ENCODE data around the gene NCAM1. TPM values are rescaled to one million over a fixed set of nuclear protein-coding genes. Genes with fewer than 3 reads are reported as not detected.

The NCAM1 gene
- polyA plus RNA-seq, 2 of the 4 experiments (the other 2 are of a cell fraction), result 0.01 to 0.12 TPM

GRCh38 chr11:112999520-112999919, 38.3 kb downstream of the NCAM1 start:
- Histone ChIP-seq H3K9me3 (no peaks in the 10 kb centered on the region), H3K4me1 (no peaks in the 10 kb centered on the region), H3K4me3 (no peak overlapping the region), H3K4me2 (no peak overlapping the region), H3K27ac (no peak overlapping the region)
- WGBS (ENCODE audit: missing lambda C conversion rate), result 4% methylated on average over 2 of the region's 2 CpGs
- FAIRE-seq, result no peak
- CTCF ChIA-PET, result no interaction called here
- TF ChIP-seq RCOR1 (IDR thresholded peaks at IDR 0.05; ENCODE audit: low read depth, low read length), result no peak
- no peak for TF ChIP-seq MAZ (IDR thresholded peaks at IDR 0.05; ENCODE audit: borderline replicate concordance, low read depth, low read length)
- TF ChIP-seq ATOH8 (CRISPR knock-in tag; IDR thresholded peaks at IDR 0.05; ENCODE audit: low read depth), result no peak
- TF ChIP-seq PBX3 (IDR thresholded peaks at IDR 0.05), result no peak
- TF ChIP-seq SMC3 (IDR thresholded peaks at IDR 0.05), result no peak
- no peak for TF ChIP-seq RFX5 (IDR thresholded peaks at IDR 0.05)
- TF ChIP-seq CEBPB (IDR thresholded peaks at IDR 0.05), result no peak
- TF ChIP-seq POLR2AphosphoS2 (conservative IDR thresholded peaks at IDR 0.05; ENCODE audit: low read length), result no peak
- no peak for DNase-seq (ENCODE audit: low read depth in 1 of 2, low spot score in 1 of 2)
- POLR2A ChIA-PET, result no interaction called here
- ATAC-seq, result no peak

GRCh38 chr11:113001709-113002108, 40.5 kb downstream of the NCAM1 start:
- FAIRE-seq, result no peak

More at GRCh38 chr11:113001709-113002108, 40.5 kb downstream of the NCAM1 start:
- ChIA-PET CTCF (no interaction called here), POLR2A (no interaction called here)
- no peak overlapping the region for H3K4me2 ChIP-seq
- no peak for TF ChIP-seq HOXA7 (CRISPR knock-in tag; IDR thresholded peaks at IDR 0.05)
- no peak for TF ChIP-seq CTCF (IDR thresholded peaks at IDR 0.05)
- TF ChIP-seq ZSCAN20 (CRISPR knock-in tag; IDR thresholded peaks at IDR 0.05), result no peak
- no peak for TF ChIP-seq NFE2L2 (conservative IDR thresholded peaks at IDR 0.05; ENCODE audit: low read length)
- TF ChIP-seq MAX (IDR thresholded peaks at IDR 0.05), result no peak
- TF ChIP-seq EHMT2 (IDR thresholded peaks at IDR 0.05; ENCODE audit: low read depth), result no peak
- no peak for TF ChIP-seq RFX5 (IDR thresholded peaks at IDR 0.05)
- no peak for TF ChIP-seq SMC3 (IDR thresholded peaks at IDR 0.05)
- TF ChIP-seq NPAS2 (CRISPR knock-in tag; IDR thresholded peaks at IDR 0.05; ENCODE audit: borderline replicate concordance), result no peak
- no peak for TF ChIP-seq TP53 (CRISPR knock-in tag; IDR thresholded peaks at IDR 0.05)
- no peak for TF ChIP-seq FOSL2 (IDR thresholded peaks at IDR 0.05)
- no peak for TF ChIP-seq FOSL2 (CRISPR knock-in tag; IDR thresholded peaks at IDR 0.05)
- TF ChIP-seq ELK1 (IDR thresholded peaks at IDR 0.05; ENCODE audit: low read depth, low read length), result no peak
- TF ChIP-seq HDAC2 (IDR thresholded peaks at IDR 0.05), result no peak
- no peak for TF ChIP-seq KDM5A (IDR thresholded peaks at IDR 0.05)
- TF ChIP-seq EP300 (IDR thresholded peaks at IDR 0.05), result no peak
- TF ChIP-seq CHD2 (IDR thresholded peaks at IDR 0.05; ENCODE audit: low read length, partially characterized antibody), result no peak
- H3K4me3 ChIP-seq, result no peak overlapping the region
- WGBS (ENCODE audit: missing lambda C conversion rate), result 1% methylated on average over 5 of the region's 5 CpGs
- no peak for ATAC-seq
- no peaks in the 10 kb centered on the region for H3K9me3 ChIP-seq
- H3K4me1 ChIP-seq, result no peaks in the 10 kb centered on the region
- no peak for DNase-seq (ENCODE audit: low read depth in 1 of 2, low spot score in 1 of 2)
- no peak overlapping the region for H3K27ac ChIP-seq

Data from A549 (cell line).